Smooth muscle cell of the brain vasculature (primary cell): ENCODE measurements around the gene ERFE.

Experiments used
- DNase-seq: peaks from one replicate; pipeline ENCODE4 v3.0.0-alpha.2; 2012; ENCODE audit warnings: low read depth, low spot score

ERFE gene

GRCh38 chr2:238155051-238155760 is 3.6 kb upstream of the ERFE start:
- DNase-seq = no peak

GRCh38 chr2:238155761-238156694 is 2.7 kb upstream of the ERFE start:
- DNase-seq = no peak

- no peak for DNase-seq
These were observed 1.2 kb upstream of the ERFE start for GRCh38 chr2:238157506-238158017.

GRCh38 chr2:238158018-238158508 is 707 bp upstream of the ERFE start:
- DNase-seq = no peak

- no peak for DNase-seq
These were observed 335 bp downstream of the ERFE start for GRCh38 chr2:238159071-238159539.

- DNase-seq = no peak
These were observed 963 bp downstream of the ERFE start for GRCh38 chr2:238159661-238160205.

GRCh38 chr2:238160206-238161129 is 1.7 kb downstream of the ERFE start:
- no peak for DNase-seq

GRCh38 chr2:238161291-238162051 is 2.7 kb downstream of the ERFE start:
- DNase-seq = no peak

GRCh38 chr2:238162251-238162845 is 3.6 kb downstream of the ERFE start:
- no peak for DNase-seq

GRCh38 chr2:238162846-238163441 is 4.2 kb downstream of the ERFE start:
- DNase-seq = no peak

- no peak for DNase-seq
These were observed 4.9 kb downstream of the ERFE start for GRCh38 chr2:238163481-238164198.

- DNase-seq = no peak
These were observed 6.1 kb downstream of the ERFE start for GRCh38 chr2:238164906-238165287.

- no peak for DNase-seq
These were observed 6.6 kb downstream of the ERFE start for GRCh38 chr2:238165288-238165921.

- no peak for DNase-seq
These were observed 7.9 kb downstream of the ERFE start for GRCh38 chr2:238166391-238167343.

- no peak for DNase-seq
These were observed 8.6 kb downstream of the ERFE start for GRCh38 chr2:238167344-238167715.

GRCh38 chr2:238167761-238168160 is 9.0 kb downstream of the ERFE start:
- no peak for DNase-seq
